ENCODE data around the gene ATR. TPM values are rescaled to one million over a fixed set of nuclear protein-coding genes. Genes with fewer than 3 reads are reported as not detected.
"Not testable (repeated sequence)": the region's sequence is repeated elsewhere in the genome, so short reads cannot be mapped to it uniquely, and the experiment has no call there.

The ATR gene
- total and polyA plus RNA-seq, 4 donors = 9.0 to 41.3 (median 23.3) TPM

DNA sequence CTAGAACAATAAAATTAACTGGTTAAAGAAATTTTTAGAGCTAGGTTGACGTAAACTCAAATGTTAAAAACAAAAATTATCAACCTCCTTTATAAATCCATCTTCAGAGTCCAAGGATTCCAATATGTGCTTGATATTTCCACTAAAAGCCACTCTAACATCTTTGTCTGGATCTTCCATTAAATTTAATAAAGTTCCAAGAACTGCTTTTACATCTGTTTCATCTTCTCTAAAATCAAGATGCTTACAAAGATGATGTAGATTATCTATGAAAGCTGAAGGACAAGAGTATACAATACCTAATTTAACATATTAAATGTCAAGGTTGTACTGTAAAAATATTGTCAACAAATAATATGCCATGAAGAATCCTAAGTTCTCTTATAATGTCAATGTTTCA, 24.8 kb downstream of the ATR start:
- Histone ChIP-seq H3K9ac (ENCODE audit: insufficient read depth in 1 of 2, low read length in 2 of 2) (no peak overlapping the region), H3K27me3 (ENCODE audit: control insufficient read depth in 3 of 3, insufficient read depth in 3 of 3, low read length in 2 of 3) (no peaks in the 10 kb centered on the region), H3K4me1 (ENCODE audit: control insufficient read depth in 5 of 5, insufficient read depth in 5 of 5, low read length in 5 of 5) (no peaks in the 10 kb centered on the region), H3K9me3 (ENCODE audit: control insufficient read depth in 4 of 4, insufficient read depth in 3 of 4, low read length in 3 of 4) (no peaks in the 10 kb centered on the region), H3K36me3 (ENCODE audit: control insufficient read depth in 4 of 4, insufficient read depth in 4 of 4, low read length in 4 of 4) (peaks cover 5 to 26% (median 16%) of the 10 kb centered on the region in 4 donors), H3K4me3 (no peak overlapping the region), H3K27ac (ENCODE audit: low read depth in 1 of 2, low read length in 1 of 2) (no peak overlapping the region)
- ATAC-seq (ENCODE audit: insufficient read depth, low FRiP score) (no peak), DNase-seq (no peak)
- 98 to 100% methylated on average over 1 of the region's 1 CpG for WGBS, 2 donors
- TF ChIP-seq, protein P1, sequence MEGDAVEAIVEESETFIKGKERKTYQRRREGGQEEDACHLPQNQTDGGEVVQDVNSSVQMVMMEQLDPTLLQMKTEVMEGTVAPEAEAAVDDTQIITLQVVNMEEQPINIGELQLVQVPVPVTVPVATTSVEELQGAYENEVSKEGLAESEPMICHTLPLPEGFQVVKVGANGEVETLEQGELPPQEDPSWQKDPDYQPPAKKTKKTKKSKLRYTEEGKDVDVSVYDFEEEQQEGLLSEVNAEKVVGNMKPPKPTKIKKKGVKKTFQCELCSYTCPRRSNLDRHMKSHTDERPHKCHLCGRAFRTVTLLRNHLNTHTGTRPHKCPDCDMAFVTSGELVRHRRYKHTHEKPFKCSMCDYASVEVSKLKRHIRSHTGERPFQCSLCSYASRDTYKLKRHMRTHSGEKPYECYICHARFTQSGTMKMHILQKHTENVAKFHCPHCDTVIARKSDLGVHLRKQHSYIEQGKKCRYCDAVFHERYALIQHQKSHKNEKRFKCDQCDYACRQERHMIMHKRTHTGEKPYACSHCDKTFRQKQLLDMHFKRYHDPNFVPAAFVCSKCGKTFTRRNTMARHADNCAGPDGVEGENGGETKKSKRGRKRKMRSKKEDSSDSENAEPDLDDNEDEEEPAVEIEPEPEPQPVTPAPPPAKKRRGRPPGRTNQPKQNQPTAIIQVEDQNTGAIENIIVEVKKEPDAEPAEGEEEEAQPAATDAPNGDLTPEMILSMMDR (IDR thresholded peaks at IDR 0.05; ENCODE audit: control extremely low read depth, extremely low read depth) = no peak

DNA sequence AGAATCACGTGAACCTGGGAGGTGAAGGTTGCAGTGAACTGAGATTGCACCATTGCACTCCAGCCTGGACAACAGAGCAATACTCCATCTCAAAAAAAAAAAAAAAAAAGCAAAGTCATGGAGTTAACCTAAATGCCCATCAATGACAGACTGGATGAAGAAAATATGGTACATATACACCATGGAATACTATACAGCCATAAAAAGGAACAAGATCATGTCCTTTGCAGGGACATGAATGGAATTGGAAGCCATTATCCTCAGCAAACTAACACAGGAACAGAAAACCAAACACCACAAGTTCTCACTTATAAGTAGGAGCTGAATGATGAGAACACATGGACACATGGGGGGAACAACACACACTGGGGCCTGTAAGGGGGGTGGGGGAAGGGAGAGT, 26.0 kb downstream of the ATR start:
- 98 to 100% methylated on average over 1 of the region's 1 CpG for WGBS, 2 donors
- H3K4me1 ChIP-seq (ENCODE audit: control insufficient read depth in 5 of 5, insufficient read depth in 5 of 5, low read length in 5 of 5); H3K9ac ChIP-seq (ENCODE audit: insufficient read depth in 1 of 2, low read length in 2 of 2); H3K27ac ChIP-seq (ENCODE audit: low read depth in 1 of 2, low read length in 1 of 2); H3K27me3 ChIP-seq (ENCODE audit: control insufficient read depth in 3 of 3, insufficient read depth in 3 of 3, low read length in 2 of 3); H3K9me3 ChIP-seq (ENCODE audit: control insufficient read depth in 4 of 4, insufficient read depth in 3 of 4, low read length in 3 of 4); ATAC-seq (ENCODE audit: insufficient read depth, low FRiP score); H3K4me3 ChIP-seq; DNase-seq: not testable (repeated sequence)
- peaks cover 5 to 26% (median 13%) of the 10 kb centered on the region in 4 donors for H3K36me3 ChIP-seq (ENCODE audit: control insufficient read depth in 4 of 4, insufficient read depth in 4 of 4, low read length in 4 of 4)

DNA sequence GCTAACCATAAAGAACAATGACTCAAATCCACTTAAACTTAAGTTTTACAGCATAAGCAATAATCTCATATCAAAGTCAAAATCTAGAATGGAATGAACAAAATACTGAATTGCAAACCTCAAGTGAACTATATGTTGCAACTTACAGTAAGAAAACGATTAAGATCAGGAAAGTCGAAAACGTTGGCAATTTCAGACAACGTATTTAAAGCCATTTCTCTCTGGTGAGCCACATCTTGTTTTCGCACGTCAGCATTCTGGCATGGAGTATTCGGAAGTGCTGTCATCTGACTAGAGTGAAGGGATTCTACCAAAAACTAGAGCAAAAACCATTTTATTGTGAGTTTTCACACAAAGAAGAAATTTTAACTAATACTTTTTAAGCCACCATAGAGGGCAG, 28.5 kb downstream of the ATR start:
- WGBS, 2 donors = 95 to 97% methylated on average over 7 of the region's 7 CpGs
- ATAC-seq (ENCODE audit: insufficient read depth, low FRiP score) = no peak
- DNase-seq = no peak
- no peaks in the 10 kb centered on the region for H3K27me3 ChIP-seq (ENCODE audit: control insufficient read depth in 3 of 3, insufficient read depth in 3 of 3, low read length in 2 of 3)
- H3K4me3 ChIP-seq = no peak overlapping the region
- TF ChIP-seq, protein P1 (IDR thresholded peaks at IDR 0.05; ENCODE audit: control extremely low read depth, extremely low read depth) = no peak
- no peak overlapping the region for H3K27ac ChIP-seq (ENCODE audit: low read depth in 1 of 2, low read length in 1 of 2)
- no peak overlapping the region for H3K9ac ChIP-seq (ENCODE audit: insufficient read depth in 1 of 2, low read length in 2 of 2)
- H3K9me3 ChIP-seq (ENCODE audit: control insufficient read depth in 4 of 4, insufficient read depth in 3 of 4, low read length in 3 of 4) = no peaks in the 10 kb centered on the region
- H3K4me1 ChIP-seq (ENCODE audit: control insufficient read depth in 5 of 5, insufficient read depth in 5 of 5, low read length in 5 of 5) = no peaks in the 10 kb centered on the region
- peaks cover 14 to 29% (median 16%) of the 10 kb centered on the region in 4 donors for H3K36me3 ChIP-seq (ENCODE audit: control insufficient read depth in 4 of 4, insufficient read depth in 4 of 4, low read length in 4 of 4)

DNA sequence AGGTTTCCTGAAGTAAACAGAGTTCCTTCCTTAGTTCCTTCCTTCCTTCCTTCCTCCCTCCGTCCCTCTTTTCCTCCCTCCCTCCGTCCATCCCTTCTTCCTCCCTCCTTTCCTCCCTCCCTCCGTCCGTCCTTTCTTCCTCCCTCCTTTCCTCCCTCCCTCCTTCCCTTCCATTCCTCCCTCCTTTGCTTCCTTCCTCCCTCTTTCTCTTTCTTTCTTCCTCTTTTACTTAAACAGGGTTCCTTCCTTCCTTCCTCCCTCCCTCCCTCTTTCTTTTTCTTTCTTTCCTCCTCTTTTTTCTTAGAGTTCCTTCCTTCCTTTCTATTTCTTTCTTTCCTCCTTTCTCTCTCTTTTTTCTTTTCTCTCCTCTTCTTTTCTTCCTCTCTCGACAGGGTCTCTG, 35.2 kb downstream of the ATR start:
- H3K4me3 ChIP-seq = no peak overlapping the region
- no peaks in the 10 kb centered on the region for H3K27me3 ChIP-seq (ENCODE audit: control insufficient read depth in 3 of 3, insufficient read depth in 3 of 3, low read length in 2 of 3)
- no peaks in the 10 kb centered on the region for H3K4me1 ChIP-seq (ENCODE audit: control insufficient read depth in 5 of 5, insufficient read depth in 5 of 5, low read length in 5 of 5)
- H3K36me3 ChIP-seq (ENCODE audit: control insufficient read depth in 4 of 4, insufficient read depth in 4 of 4, low read length in 4 of 4) = peaks cover 6 to 9% (median 6%) of the 10 kb centered on the region in 4 donors
- DNase-seq (no peak), ATAC-seq (ENCODE audit: insufficient read depth, low FRiP score) (no peak)
- no peak overlapping the region for H3K9ac ChIP-seq (ENCODE audit: insufficient read depth in 1 of 2, low read length in 2 of 2)
- WGBS, 2 donors = 65 to 72% methylated on average over 5 of the region's 5 CpGs
- H3K27ac ChIP-seq (ENCODE audit: low read depth in 1 of 2, low read length in 1 of 2) = no peak overlapping the region
- TF ChIP-seq, protein P1 (IDR thresholded peaks at IDR 0.05; ENCODE audit: control extremely low read depth, extremely low read depth) = no peak
- H3K9me3 ChIP-seq (ENCODE audit: control insufficient read depth in 4 of 4, insufficient read depth in 3 of 4, low read length in 3 of 4) = no peaks in the 10 kb centered on the region

Measured in lung (tissue), 12 donors.